HG03139 (cell line): ENCODE results near the gene ATP10A.

Experiments used
- ATAC-seq: cut with Tn5 transposase; IDR thresholded peaks from one replicate; pipeline ENCODE4 v1.9.1; 2021; ENCODE audit not compliant: unreplicated experiment

ATP10A gene

GRCh38 chr15:25727116-25727515 lies 136.0 kb downstream of the ATP10A start:
- no peak for ATAC-seq

DNA sequence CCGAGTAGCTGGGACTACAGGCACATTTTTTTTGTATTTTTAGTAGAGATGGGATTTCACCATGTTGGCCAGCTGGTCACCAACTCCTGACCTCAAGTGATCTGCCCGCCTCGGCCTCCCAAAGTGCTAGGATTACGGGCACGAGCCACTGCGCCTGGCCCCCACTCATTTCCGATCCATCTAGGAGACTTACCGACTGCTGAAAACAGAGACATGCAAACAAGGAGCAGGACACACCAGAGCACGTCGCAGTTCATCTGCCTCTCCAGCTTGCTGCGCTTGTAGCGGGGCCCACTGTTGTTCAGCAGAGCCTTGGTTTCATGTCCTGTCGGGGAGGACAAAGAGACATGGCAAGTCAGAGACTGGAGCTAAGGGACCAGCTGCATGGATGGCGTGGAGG lies 137.4 kb downstream of the ATP10A start:
- ATAC-seq: no peak

DNA sequence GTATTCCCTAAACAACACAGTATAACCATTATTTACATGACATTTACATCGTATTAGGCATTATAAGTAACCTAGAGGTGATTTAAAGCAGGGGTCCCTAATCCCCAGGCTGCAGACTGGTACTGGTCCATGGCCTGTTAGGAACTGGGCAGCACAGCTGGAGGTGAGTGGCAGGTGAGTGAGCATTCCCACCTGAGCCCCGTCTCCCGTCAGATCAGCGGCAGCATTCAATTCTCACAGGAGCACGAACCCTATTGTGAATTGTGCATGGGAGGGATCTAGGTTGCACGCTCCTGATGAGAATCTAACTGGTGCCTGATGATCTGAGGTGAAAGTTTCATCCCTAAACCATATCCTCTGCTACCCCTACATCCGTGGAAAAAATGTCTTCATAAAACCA lies 138.2 kb downstream of the ATP10A start:
- ATAC-seq: no peak

DNA sequence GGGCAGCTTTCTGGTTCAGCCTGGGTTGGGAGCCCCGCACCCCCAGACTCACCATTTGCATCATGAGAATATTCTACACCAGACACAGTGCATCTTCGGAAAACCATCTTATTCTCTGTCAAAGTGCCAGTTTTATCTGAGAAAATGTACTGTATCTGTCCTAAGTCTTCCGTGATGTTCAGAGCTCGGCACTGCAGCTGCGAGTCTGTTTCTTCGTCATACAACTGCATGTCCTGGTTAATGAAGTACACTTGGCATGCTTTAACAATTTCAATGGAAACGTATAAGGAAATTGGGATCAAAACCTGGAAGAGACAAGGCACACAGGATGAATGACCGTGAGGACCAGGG lies 141.5 kb downstream of the ATP10A start:
- ATAC-seq: no peak

DNA sequence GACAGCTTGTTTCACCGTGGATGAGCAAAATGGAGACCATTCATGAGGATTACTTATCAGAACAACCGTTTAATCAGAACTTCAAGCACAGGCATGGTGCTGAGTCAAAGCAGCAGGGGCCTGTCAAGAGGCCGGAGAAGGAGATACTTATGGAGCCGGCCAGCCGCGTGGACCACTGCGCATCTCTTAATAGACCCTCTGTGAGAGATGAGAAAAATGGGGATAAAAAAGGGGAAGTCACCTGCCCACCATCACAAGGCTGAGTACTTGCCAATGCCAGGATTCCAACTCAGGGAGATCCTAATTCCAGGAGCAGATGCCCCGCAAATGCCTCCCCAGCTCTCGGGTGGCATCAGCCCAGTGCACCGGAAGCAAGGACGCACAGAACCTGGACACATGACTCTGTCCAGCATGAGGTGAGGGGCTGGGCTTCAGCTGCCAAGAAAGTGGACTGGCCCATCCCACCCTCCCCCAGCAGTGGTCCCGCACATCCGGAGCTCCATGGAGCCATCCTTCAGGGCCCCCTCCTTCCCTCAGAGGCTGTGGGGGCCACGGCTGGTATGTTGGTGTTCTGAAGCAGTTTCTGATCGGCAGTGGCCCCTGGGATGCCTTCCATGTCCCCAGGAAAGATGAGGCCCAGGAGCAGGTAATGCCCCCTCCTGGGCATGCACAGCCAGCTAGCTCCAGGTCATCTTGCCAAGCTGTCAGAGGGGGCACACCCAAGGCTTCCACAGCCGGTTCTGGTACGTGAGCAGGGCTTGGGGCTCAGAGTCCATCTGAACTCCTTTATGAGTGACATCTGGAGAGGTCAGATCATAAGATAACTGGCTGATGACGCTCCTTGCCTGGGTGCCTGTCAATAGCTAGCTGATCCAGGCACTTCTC lies 143.8 kb downstream of the ATP10A start:
- no peak for ATAC-seq

- ATAC-seq: no peak
Measured at GRCh38 chr15:25718597-25718996, 144.5 kb downstream of the ATP10A start.

GRCh38 chr15:25718169-25718536 lies 145.0 kb downstream of the ATP10A start:
- no peak for ATAC-seq

- ATAC-seq: no peak
Measured at GRCh38 chr15:25717457-25718168, 145.5 kb downstream of the ATP10A start.

- no peak for ATAC-seq
Measured at GRCh38 chr15:25717127-25717456, 146.0 kb downstream of the ATP10A start.

- no peak for ATAC-seq
Measured at GRCh38 chr15:25716414-25717126, 146.6 kb downstream of the ATP10A start.

DNA sequence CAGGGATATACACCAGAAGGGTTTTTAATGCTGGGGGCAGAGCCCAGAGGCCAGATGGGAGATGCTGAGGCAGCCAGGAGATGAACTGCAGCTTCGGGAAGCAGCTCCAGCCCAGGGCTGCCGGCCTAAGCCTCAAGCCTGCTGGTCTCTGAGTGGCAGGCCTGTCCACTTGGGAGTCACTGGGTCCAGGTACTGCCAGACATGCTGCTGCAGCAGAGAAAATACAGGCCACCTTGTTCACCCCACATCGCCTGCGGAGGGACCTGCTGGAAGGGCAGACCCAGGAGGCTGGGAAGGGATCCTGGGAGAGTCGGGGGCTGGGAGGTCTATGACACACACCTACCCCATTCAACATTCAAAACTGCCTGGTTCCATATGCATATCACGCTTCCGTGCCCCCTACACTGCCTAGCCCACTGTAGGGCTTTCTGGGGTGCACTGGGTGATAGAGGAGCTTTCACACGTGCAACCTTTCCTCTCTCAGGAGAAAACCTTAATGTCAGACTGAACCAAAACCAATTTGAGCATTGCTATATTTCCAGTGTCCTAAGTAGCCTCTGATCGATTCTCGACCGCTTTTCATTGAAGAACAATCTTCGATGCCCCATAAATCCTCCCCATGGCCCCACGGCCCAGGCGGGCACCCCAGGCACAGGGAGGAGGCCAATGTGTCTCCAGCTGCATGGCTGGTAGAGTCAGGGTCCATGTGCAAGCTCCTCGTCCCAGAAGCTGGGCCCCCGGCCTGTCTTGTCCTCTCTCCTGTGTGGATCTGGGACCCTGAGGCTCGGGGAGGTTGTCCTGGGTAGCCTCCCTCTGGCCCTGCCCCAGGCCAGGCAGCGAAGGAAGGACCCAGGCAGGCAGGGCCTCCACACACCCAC lies 147.4 kb downstream of the ATP10A start:
- no peak for ATAC-seq

DNA sequence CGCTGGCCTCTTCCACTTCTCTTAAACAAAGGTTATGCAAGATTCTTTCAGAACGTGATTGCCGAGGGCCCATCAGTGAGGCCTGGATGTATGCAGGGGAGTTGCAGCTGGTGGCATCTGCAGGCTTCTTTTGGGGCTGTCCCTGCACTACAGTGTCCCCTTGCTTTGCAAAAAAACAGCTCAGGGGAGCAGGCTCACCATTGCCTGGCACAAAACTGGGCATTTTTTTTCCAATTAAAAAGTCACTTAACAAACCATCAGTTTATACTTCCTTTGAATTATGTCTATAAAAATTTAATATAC lies 148.6 kb downstream of the ATP10A start:
- ATAC-seq: no peak

DNA sequence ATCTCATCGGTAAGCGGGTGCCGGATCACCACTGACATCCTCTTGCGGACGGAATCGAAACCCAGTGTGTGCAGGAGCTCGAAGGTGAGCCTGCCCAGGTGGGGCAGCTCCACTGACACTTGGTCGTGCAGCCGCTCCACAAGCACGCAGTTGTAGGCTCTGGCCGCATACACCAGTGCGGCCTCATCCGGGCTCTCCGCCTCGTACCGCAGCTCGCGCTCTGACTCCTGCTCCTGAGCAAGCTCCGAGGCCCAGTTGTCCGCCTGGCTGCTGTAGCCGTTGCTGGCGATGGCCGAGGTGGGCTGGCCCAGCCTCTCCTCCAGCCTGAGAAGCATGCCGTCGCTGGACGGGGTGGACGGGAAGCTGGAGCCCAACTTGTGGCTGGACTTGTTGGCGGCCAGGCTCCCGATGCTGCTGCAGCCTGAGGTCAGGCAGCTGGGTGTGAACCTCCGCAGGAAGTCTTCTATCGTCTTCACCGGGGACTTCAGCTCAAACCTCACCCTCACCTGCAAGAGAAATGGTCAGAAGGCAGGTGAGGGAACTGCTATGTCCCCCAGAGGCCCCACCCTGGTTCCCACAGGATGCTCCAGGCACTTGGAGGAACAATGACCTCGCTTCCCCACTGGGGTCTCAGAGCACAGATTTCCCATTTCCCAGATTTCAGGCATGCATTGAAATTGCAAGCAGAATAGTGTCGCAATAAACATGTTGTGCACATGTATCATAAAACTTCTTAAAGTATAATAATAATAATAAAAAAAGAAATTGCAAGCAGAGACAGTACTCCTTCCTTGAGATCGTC lies 149.2 kb downstream of the ATP10A start:
- ATAC-seq: no peak

- no peak for ATAC-seq
Measured at GRCh38 chr15:25712961-25713355, 150.2 kb downstream of the ATP10A start.

DNA sequence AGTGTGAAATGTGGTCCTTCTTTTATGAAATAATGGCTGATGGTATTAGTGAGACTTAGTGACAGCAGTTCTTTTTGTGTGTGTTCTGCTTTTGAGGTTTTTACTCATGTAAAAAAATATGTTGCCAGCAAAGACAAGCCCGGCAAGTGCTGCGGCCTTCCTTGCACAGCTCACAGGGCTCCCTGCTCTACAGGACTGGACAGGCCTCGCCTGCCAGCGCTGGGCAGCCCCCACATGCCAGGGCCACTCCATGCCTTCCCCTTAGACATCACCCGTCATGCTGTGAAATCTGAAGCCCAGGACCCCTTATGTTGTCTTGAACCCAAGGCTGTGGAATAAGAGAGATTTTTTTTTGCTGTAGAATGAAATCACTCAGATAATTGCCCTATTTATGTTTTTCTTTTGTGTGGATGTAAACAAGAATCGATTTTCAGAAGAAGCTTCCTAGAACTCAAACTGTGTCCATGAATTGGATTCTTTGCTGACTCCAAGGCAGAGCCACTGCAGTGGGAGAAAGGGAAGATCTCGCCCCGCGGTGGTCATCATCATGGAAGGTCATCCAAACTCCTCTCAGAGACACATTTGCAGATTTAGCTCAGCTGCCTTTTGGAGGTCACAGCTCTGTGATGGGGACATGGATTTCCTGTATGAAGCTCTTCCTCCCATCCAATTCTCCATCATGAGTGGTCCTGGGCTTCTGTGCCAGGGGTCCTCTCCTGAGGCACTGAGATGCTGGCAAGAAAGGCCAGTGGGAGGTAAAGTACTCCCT lies 150.8 kb downstream of the ATP10A start:
- ATAC-seq: no peak

DNA sequence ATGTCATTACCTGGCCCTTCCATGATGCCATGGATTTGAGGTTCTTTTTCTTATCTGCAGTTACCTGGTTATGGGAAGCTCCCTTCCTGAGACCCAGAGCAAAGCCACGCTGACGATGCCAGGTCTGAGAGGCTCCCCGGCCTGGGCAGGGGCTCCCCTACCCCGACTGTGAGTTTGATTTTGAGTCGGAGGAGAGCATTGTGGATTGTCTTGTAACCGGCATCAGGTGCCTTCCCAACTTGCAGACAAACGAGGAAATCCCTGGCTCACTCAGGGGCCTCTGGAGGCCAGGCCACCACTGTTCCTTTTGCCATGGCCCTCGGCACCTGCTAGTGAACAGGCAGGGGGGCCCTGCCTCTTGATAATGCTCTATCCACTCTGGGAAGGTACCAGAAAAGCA lies 151.4 kb downstream of the ATP10A start:
- no peak for ATAC-seq

GRCh38 chr15:25711164-25711563 lies 152.0 kb downstream of the ATP10A start:
- ATAC-seq: no peak

GRCh38 chr15:25710184-25710583 lies 152.9 kb downstream of the ATP10A start:
- ATAC-seq: no peak

DNA sequence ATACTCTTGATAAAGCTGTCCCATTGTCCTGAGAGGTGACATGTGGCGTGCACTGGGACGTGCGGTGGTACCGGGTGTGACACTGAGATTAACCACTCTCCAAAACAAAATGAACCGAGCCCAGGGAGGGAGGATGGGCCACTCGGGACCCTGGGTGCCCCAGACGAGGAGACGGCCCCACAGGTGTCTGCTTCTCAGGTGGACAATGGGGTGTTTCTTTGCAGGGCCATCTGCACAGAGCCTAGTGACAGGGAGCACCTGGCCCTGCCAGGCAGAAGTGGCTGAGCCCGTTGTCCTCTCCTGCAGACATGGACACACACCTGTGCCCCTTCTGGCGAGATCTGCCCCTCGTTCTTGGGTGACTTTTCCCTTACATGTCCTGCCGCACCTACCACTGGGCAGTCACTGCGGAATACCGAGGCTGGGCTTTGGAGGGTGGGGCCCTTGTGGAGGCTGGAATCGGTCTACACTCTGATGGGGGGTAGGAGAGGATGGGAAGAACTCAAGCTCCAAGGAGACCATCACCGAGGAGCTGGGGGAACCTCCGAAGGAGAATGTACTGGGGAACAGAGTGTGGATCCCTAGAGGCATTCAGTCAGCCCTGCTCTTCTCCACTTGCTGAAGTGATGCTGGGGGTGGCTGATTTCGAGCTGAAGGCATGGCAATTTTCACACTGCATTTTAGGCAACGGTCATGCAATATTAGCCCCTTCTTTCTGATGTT lies 153.5 kb downstream of the ATP10A start:
- ATAC-seq: no peak
